IMR-90 (cell line): Measurements from ENCODE around the gene GNB4. TPM values are rescaled to one million over a fixed set of nuclear protein-coding genes. Genes with fewer than 3 reads are reported as not detected.

ENCODE experiments used
- ATAC-seq: fragments of 200-7000 bp; cut with Tn5 transposase; 2 replicates; pipeline ENCODE4 v1.9.1; 2020; ENCODE audit warnings: low read depth, mild to moderate bottlenecking, moderate library complexity
- BruUV-seq: library from RNA; stranded (reverse); fragments of 400-500 nt; replicated peaks from 2 replicates; lab custom pipeline; 2021; lab: Mats Ljungman, UMichigan
- CTCF ChIA-PET: fragments of 300-600 bp; formaldehyde crosslinking; extraction: SDS; loops from one replicate; lab custom pipeline; 2021; ENCODE audit warnings: antibody characterized with exemption; lab: Yijun Ruan, JAX
- POLR2A ChIA-PET: fragments of 300-600 bp; sonication (Branson Sonifier 250); formaldehyde crosslinking; loops from one replicate; lab custom pipeline; 2022; ENCODE audit warnings: antibody characterized with exemption; ENCODE audit not compliant: unreplicated experiment; lab: Charles Lee
- DNase-seq: peaks from one replicate; pipeline ENCODE4 v3.0.0; 2013
- H2AFZ ChIP-seq: replicated peaks from 2 replicates; pipeline ENCODE3; 2013; ENCODE audit warnings: low read length, mild to moderate bottlenecking; ENCODE audit not compliant: poor library complexity
- H2AK5ac ChIP-seq: 2 replicates; pipeline ENCODE4 v1.6.1; 2013; ENCODE audit warnings: low read depth, low read length, inconsistent platforms
- H2AK9ac ChIP-seq: replicated peaks from 2 replicates; pipeline ENCODE3; 2013; ENCODE audit warnings: mild to moderate bottlenecking, low read depth, low read length, moderate library complexity; ENCODE audit not compliant: poor library complexity
- H2BK120ac ChIP-seq: 2 replicates; pipeline ENCODE4 v1.6.1; 2013; ENCODE audit warnings: low read depth, low read length, inconsistent platforms
- H2BK15ac ChIP-seq: 3 replicates; pipeline ENCODE4 v1.6.1; 2013; ENCODE audit warnings: low read depth, low read length, inconsistent platforms
- H2BK20ac ChIP-seq: 2 replicates; pipeline ENCODE4 v1.6.1; 2013; ENCODE audit warnings: low read depth, mild to moderate bottlenecking, inconsistent platforms, low read length, moderate library complexity
- H2BK5ac ChIP-seq: 2 replicates; pipeline ENCODE4 v1.6.1; 2013; ENCODE audit warnings: mild to moderate bottlenecking, low read depth, low read length, inconsistent platforms; ENCODE audit not compliant: poor library complexity, severe bottlenecking
- H3K14ac ChIP-seq: replicated peaks from 2 replicates; pipeline ENCODE4 v1.6.1; 2013; ENCODE audit warnings: low read depth, low read length, inconsistent platforms
- H3K18ac ChIP-seq: 2 replicates; pipeline ENCODE4 v1.6.1; 2013; ENCODE audit warnings: low read depth, low read length, control low read depth
- H3K23ac ChIP-seq: 2 replicates; pipeline ENCODE4 v1.6.1; 2013; ENCODE audit warnings: low read depth, low read length, inconsistent platforms
- H3K27ac ChIP-seq: 2 replicates; pipeline ENCODE4 v1.5.1; 2013; ENCODE audit warnings: mild to moderate bottlenecking, control low read depth, low read length; ENCODE audit not compliant: insufficient read depth
- H3K27me3 ChIP-seq: 2 replicates; pipeline ENCODE4 v1.6.1; 2013; ENCODE audit warnings: low read length; ENCODE audit not compliant: control insufficient read depth, insufficient read depth
- H3K36me3 ChIP-seq: 2 replicates; pipeline ENCODE4 v1.6.1; 2013; ENCODE audit warnings: low read length, mixed read lengths; ENCODE audit not compliant: control insufficient read depth, insufficient read depth
- H3K4ac ChIP-seq: 2 replicates; pipeline ENCODE4 v1.6.1; 2013; ENCODE audit warnings: low read depth, low read length, inconsistent platforms
- H3K4me1 ChIP-seq: 2 replicates; pipeline ENCODE4 v1.6.1; 2013; ENCODE audit warnings: low read length, mixed read lengths; ENCODE audit not compliant: control insufficient read depth, insufficient read depth
- H3K4me2 ChIP-seq: 2 replicates; pipeline ENCODE4 v1.6.1; 2013; ENCODE audit warnings: low read depth, mild to moderate bottlenecking, control low read depth, low read length, moderate library complexity
- H3K4me3 ChIP-seq: 2 replicates; pipeline ENCODE4 v1.5.1; 2013; ENCODE audit warnings: low read depth, mild to moderate bottlenecking, control low read depth, low read length, moderate library complexity; ENCODE audit not compliant: insufficient read depth
- H3K56ac ChIP-seq: 2 replicates; pipeline ENCODE4 v1.6.1; 2013; ENCODE audit warnings: low read length, inconsistent platforms; ENCODE audit not compliant: insufficient read depth; ENCODE audit errors: extremely low read depth
- H3K79me1 ChIP-seq, 2 experiments: 2 replicates each; pipeline ENCODE4 v1.6.1; 2013; ENCODE audit warnings: low read length in 2 of 2, inconsistent platforms in 1 of 2, low read depth in 1 of 2
- H3K9ac ChIP-seq: 2 replicates; pipeline ENCODE4 v1.6.1; 2013; ENCODE audit warnings: low read depth, low read length, control low read depth
- H3K9me1 ChIP-seq: 2 replicates; pipeline ENCODE4 v1.6.1; 2013; ENCODE audit warnings: low read length, inconsistent platforms; ENCODE audit not compliant: insufficient read depth
- H3K9me3 ChIP-seq: 2 replicates; pipeline ENCODE4 v1.6.1; 2013; ENCODE audit warnings: low read length; ENCODE audit not compliant: control insufficient read depth, insufficient read depth
- H4K20me1 ChIP-seq: 2 replicates; pipeline ENCODE4 v1.6.1; 2013; ENCODE audit warnings: low read length, inconsistent platforms; ENCODE audit not compliant: insufficient read depth
- H4K5ac ChIP-seq: 2 replicates; pipeline ENCODE4 v1.6.1; 2013; ENCODE audit warnings: mild to moderate bottlenecking, low read depth, low read length, control low read depth
- H4K8ac ChIP-seq, 2 experiments: 2 replicates each; pipeline ENCODE4 v1.6.1; 2013; ENCODE audit warnings: low read depth in 2 of 2, low read length in 2 of 2, control low read depth in 1 of 2, inconsistent platforms in 1 of 2
- H4K91ac ChIP-seq: 2 replicates; pipeline ENCODE4 v1.6.1; 2013; ENCODE audit warnings: low read depth, low read length, inconsistent platforms; ENCODE audit not compliant: insufficient read depth
- CEBPB ChIP-seq: IDR thresholded peaks from 2 replicates; pipeline ENCODE4 v1.6.1; 2012; ENCODE audit warnings: low read depth, low read length, improper control_type of control experiment
- CTCF ChIP-seq: conservative IDR thresholded peaks from 2 replicates; pipeline ENCODE4 v1.5.1; 2012; ENCODE audit warnings: mild to moderate bottlenecking, low read depth, low read length, improper control_type of control experiment
- ELK1 ChIP-seq: fragments of 150-350 bp; IDR thresholded peaks from 2 replicates; pipeline ENCODE4 v1.6.1; 2016; ENCODE audit warnings: low read depth, mild to moderate bottlenecking, low read length, moderate library complexity, borderline replicate concordance
- FOS ChIP-seq: fragments of 150-350 bp; IDR thresholded peaks from 2 replicates; pipeline ENCODE4 v1.6.1; 2016; ENCODE audit warnings: low read depth, low read length
- MAFK ChIP-seq: IDR thresholded peaks from 2 replicates; pipeline ENCODE4 v1.6.1; 2012; ENCODE audit warnings: low read depth, low read length, improper control_type of control experiment
- MAZ ChIP-seq: IDR thresholded peaks from 2 replicates; pipeline ENCODE4 v1.6.1; 2012; ENCODE audit warnings: low read depth, mild to moderate bottlenecking, low read length, improper control_type of control experiment, moderate library complexity, borderline replicate concordance
- NFE2L2 ChIP-seq: fragments of 150-350 bp; IDR thresholded peaks from 2 replicates; pipeline ENCODE4 v1.6.1; 2016; ENCODE audit warnings: low read depth, mild to moderate bottlenecking, low read length
- RFX5 ChIP-seq: IDR thresholded peaks from 2 replicates; pipeline ENCODE4 v1.8.0; 2012; ENCODE audit warnings: low read depth, mild to moderate bottlenecking, low read length, moderate library complexity
- SMC3 ChIP-seq: fragments of 150-350 bp; IDR thresholded peaks from 2 replicates; pipeline ENCODE4 v1.6.1; 2016; ENCODE audit warnings: low read depth, mild to moderate bottlenecking, antibody characterized with exemption, low read length, moderate library complexity
- WGBS, 2 experiments: methylation state at CpG; one replicate each; pipeline versions ENCODE4 v1.1.5 to v1.1.7; 2013; ENCODE audit warnings: missing lambda C conversion rate in 2 of 2; ENCODE audit not compliant: insufficient read length in 1 of 2; ENCODE audit errors: extremely low coverage in 2 of 2; 5-methylcytosine and 5-hydroxymethylcytosine counted together
- dilution Hi-C: fragments of 300-500 bp; cut with HindIII; formaldehyde crosslinking; loops from one replicate; pipeline ENCODE4 v1.14.3; 2018; ENCODE audit warnings: low sequenced_read_pairs; ENCODE audit not compliant: unreplicated experiment
- in situ Hi-C: fragments of 300-500 bp; cut with MboI; formaldehyde crosslinking; loops from 3 replicates; pipeline ENCODE4 v1.14.3; 2019; ENCODE audit warnings: low sequenced_read_pairs, inconsistent platforms, mixed read lengths
- intact Hi-C: fragments of 100-400 bp; cut with micrococcal nuclease; formaldehyde crosslinking; loops from 2 replicates; pipeline ENCODE4 v1.10.0; 2022
- polyA plus RNA-seq, 3 experiments: library from polyadenylated mRNA; depleted of rRNA; stranded (reverse); fragments of >200 nt; gene quantifications; 2 replicates each; pipeline ENCODE4 v1.2.3, GENCODE V29; 2012; ENCODE audit warnings: low replicate concordance in 1 of 3
- total RNA-seq: library from RNA; depleted of rRNA; stranded (reverse); fragments of >200 nt; gene quantifications from 2 replicates; pipeline ENCODE4 v1.2.3, GENCODE V29; 2012

The GNB4 gene
- total and polyA plus RNA-seq, 2 of the 4 experiments (the other 2 are of a cell fraction) = 22.1 to 112 TPM

GRCh38 chr3:179449636-179450035 lies 1.6 kb downstream of the GNB4 start:
- WGBS, 2 experiments = no CpG with 5 or more reads among the region's 2 CpGs
- H3K27me3 ChIP-seq = no peaks in the 10 kb centered on the region
- in situ Hi-C loops (loop anchor here (5.0 kb wide), 1 partner anchor 108 kb away; no protein-coding TSS in a partner anchor), intact Hi-C loops (loop anchor here (1.0 kb wide), 1 partner anchor 109 kb away; no protein-coding TSS in a partner anchor), dilution Hi-C loops (no loop called here)
- peaks cover 21% of the 10 kb centered on the region; the same call in 1 of the 2 replicates for H4K20me1 ChIP-seq
- peak overlapping the region; percentile 92 for H2BK5ac ChIP-seq
- ATAC-seq = no peak
- TSS peak; percentile 26 for BruUV-seq
- no peak overlapping the region for H2AK5ac ChIP-seq
- H3K9me1 ChIP-seq = peaks cover 13% of the 10 kb centered on the region
- H2AK9ac ChIP-seq = no peak overlapping the region
- peak overlapping the region; percentile 61; the same call in 1 of the 2 replicates for H3K18ac ChIP-seq
- no peak overlapping the region for H4K91ac ChIP-seq
- H3K4me1 ChIP-seq = peaks cover 2% of the 10 kb centered on the region
- no peak overlapping the region for H2BK20ac ChIP-seq
- TF ChIP-seq FOS (no peak), MAZ (no peak), RFX5 (no peak), MAFK (no peak), CEBPB (no peak), SMC3 (no peak), ELK1 (no peak), CTCF (no peak), NFE2L2 (no peak)
- no peak overlapping the region for H2BK15ac ChIP-seq
- no peak overlapping the region for H2BK120ac ChIP-seq
- H3K9ac ChIP-seq = peak overlapping the region; percentile 97; the same call in 1 of the 2 replicates
- H3K9me3 ChIP-seq = no peaks in the 10 kb centered on the region
- H3K36me3 ChIP-seq = 0 out of 2 replicates have a peak, but pooled peaks cover 2% of the 10 kb centered on the region
- peak overlapping the region; percentile 66; the same call in 1 of the 2 replicates for H3K23ac ChIP-seq
- no peak overlapping the region for H2AFZ ChIP-seq
- no peak overlapping the region for H4K5ac ChIP-seq
- H3K4me2 ChIP-seq = peak overlapping the region; percentile 73
- H3K27ac ChIP-seq = peak overlapping the region; percentile 85; the same call in 1 of the 2 replicates
- CTCF ChIA-PET = no interaction called here
- H3K4ac ChIP-seq = peak overlapping the region; percentile 26; the same call in 1 of the 2 replicates
- H3K4me3 ChIP-seq = peak overlapping the region; percentile 81
- no peak overlapping the region for H4K8ac ChIP-seq
- H3K79me1 ChIP-seq = peaks cover 3 to 21% of the 10 kb centered on the region in 2 experiments; a peak in 2 of 4 replicates
- H3K14ac ChIP-seq = no peak overlapping the region
- DNase-seq = peak; percentile 22
- H3K56ac ChIP-seq = no peak overlapping the region
- POLR2A ChIA-PET = no interaction called here
